ENCODE results near the gene DHDH. TPM values are rescaled to one million over a fixed set of nuclear protein-coding genes. Genes with fewer than 3 reads are reported as not detected.

Gene DHDH
- total RNA-seq, 2 experiments from 2014 or later, result not detected

DNA sequence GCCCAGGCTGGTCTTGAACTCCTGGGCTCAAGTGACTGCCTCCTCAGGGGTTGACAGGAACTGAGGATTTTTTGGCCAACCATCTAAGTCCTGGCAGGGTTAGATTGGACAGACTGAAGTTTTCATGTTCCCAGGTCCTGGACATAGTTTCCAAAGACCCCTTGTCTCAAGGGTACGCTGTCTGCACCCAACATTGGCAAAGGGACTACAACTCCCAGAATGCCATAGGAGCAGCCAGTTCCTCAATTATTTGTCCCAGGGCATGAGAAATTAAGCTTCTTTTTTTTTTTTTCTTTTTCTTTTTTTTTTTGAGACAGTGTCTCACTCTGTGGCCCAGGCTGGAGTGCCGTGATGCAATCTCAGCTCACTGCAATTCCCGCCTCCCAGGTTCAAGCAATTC lies 52.7 kb downstream of the DHDH start:
- no peak overlapping the region for H3K4me3 ChIP-seq (ENCODE audit: low read depth, low read length, poor library complexity, severe bottlenecking)
- H3K4me2 ChIP-seq (ENCODE audit: low read length), result no peak overlapping the region
- intact Hi-C loops (cut with micrococcal nuclease; ENCODE audit: unreplicated experiment), result no loop called here
- BruUV-seq (replicated peaks), result no TSS peak
- no peaks in the 10 kb centered on the region for H3K4me1 ChIP-seq (ENCODE audit: insufficient read depth, low read length, poor library complexity, severe bottlenecking)
- H3K79me2 ChIP-seq (ENCODE audit: insufficient read depth, low read depth, low read length), result no peaks in the 10 kb centered on the region
- ChIA-PET POLR2A (no interaction called here), CTCF (ENCODE audit: unreplicated experiment) (no interaction called here)
- no peak for TF ChIP-seq CTCF (conservative IDR thresholded peaks at IDR 0.05; ENCODE audit: low read length)
- no peak for TF ChIP-seq EZH2phosphoT487 (IDR thresholded peaks at IDR 0.05; ENCODE audit: borderline replicate concordance, low read depth, low read length)
- H3K36me3 ChIP-seq (ENCODE audit: insufficient read depth, low read length), result peaks cover 49% of the 10 kb centered on the region
- DNase-seq (ENCODE audit: low spot score), result no peak
- H4K20me1 ChIP-seq (ENCODE audit: insufficient read depth, low read length), result no peaks in the 10 kb centered on the region
- no peak overlapping the region for H2AFZ ChIP-seq (ENCODE audit: low read length)
- H3K9me2 ChIP-seq (ENCODE audit: insufficient read depth, low read length), result no peaks in the 10 kb centered on the region
- H3K27ac ChIP-seq (ENCODE audit: low read depth, low read length, poor library complexity, severe bottlenecking), result no peak overlapping the region
- no peaks in the 10 kb centered on the region for H3K9me3 ChIP-seq (ENCODE audit: low read length)

GRCh38 chr19:48987323-48987722 lies 53.8 kb downstream of the DHDH start:
- H3K4me1 ChIP-seq (ENCODE audit: insufficient read depth, low read length, poor library complexity, severe bottlenecking), result peaks cover 9% of the 10 kb centered on the region
- H3K36me3 ChIP-seq (ENCODE audit: insufficient read depth, low read length), result peaks cover 49% of the 10 kb centered on the region
- ChIA-PET CTCF (ENCODE audit: unreplicated experiment) (no interaction called here), POLR2A (no interaction called here)
- no peak overlapping the region for H3K4me2 ChIP-seq (ENCODE audit: low read length)
- BruUV-seq (replicated peaks), result no TSS peak
- peaks cover 8% of the 10 kb centered on the region; the same call in 1 of the 2 replicates for H3K79me2 ChIP-seq (ENCODE audit: insufficient read depth, low read depth, low read length)
- H3K27ac ChIP-seq (ENCODE audit: low read depth, low read length, poor library complexity, severe bottlenecking), result no peak overlapping the region
- TF ChIP-seq CTCF (conservative IDR thresholded peaks at IDR 0.05; ENCODE audit: low read length) (no peak), EZH2phosphoT487 (IDR thresholded peaks at IDR 0.05; ENCODE audit: borderline replicate concordance, low read depth, low read length) (no peak)
- no peak overlapping the region for H2AFZ ChIP-seq (ENCODE audit: low read length)
- no peak for DNase-seq (ENCODE audit: low spot score)
- no peaks in the 10 kb centered on the region for H4K20me1 ChIP-seq (ENCODE audit: insufficient read depth, low read length)
- intact Hi-C loops (cut with micrococcal nuclease; ENCODE audit: unreplicated experiment), result no loop called here
- H3K4me3 ChIP-seq (ENCODE audit: low read depth, low read length, poor library complexity, severe bottlenecking), result no peak overlapping the region
- no peaks in the 10 kb centered on the region for H3K9me3 ChIP-seq (ENCODE audit: low read length)
- H3K9me2 ChIP-seq (ENCODE audit: insufficient read depth, low read length), result no peaks in the 10 kb centered on the region

DNA sequence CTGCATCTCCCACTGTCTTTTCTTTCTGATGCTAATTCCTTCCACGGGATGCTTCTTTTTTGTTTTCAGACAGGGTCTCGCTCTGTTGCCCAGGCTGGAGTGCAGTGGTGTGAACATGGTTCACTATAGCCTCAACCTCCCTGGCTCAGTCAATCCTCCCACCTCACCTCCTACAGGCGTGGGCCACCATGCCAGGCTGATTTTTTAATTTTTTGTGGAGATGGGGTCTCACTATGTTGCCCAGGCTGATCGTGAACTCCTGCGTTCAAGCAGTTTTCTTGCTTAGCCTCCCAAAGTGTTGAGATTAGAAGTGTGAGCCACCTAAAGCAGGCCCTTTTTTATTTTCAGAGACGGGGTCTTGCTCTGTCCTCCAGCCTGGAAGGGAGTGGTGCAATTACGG lies 54.8 kb downstream of the DHDH start:
- ChIA-PET POLR2A (no interaction called here), CTCF (ENCODE audit: unreplicated experiment) (no interaction called here)
- no peak for DNase-seq (ENCODE audit: low spot score)
- Histone ChIP-seq H3K36me3 (ENCODE audit: insufficient read depth, low read length) (peaks cover 39% of the 10 kb centered on the region), H3K9me3 (ENCODE audit: low read length) (no peaks in the 10 kb centered on the region), H2AFZ (ENCODE audit: low read length) (no peak overlapping the region), H3K27ac (ENCODE audit: low read depth, low read length, poor library complexity, severe bottlenecking) (no peak overlapping the region), H3K9me2 (ENCODE audit: insufficient read depth, low read length) (no peaks in the 10 kb centered on the region), H4K20me1 (ENCODE audit: insufficient read depth, low read length) (no peaks in the 10 kb centered on the region), H3K4me1 (ENCODE audit: insufficient read depth, low read length, poor library complexity, severe bottlenecking) (peaks cover 9% of the 10 kb centered on the region), H3K4me3 (ENCODE audit: low read depth, low read length, poor library complexity, severe bottlenecking) (no peak overlapping the region), H3K4me2 (ENCODE audit: low read length) (no peak overlapping the region), H3K79me2 (ENCODE audit: insufficient read depth, low read depth, low read length) (peaks cover 15% of the 10 kb centered on the region; the same call in 1 of the 2 replicates)
- no TSS peak for BruUV-seq (replicated peaks)
- intact Hi-C loops (cut with micrococcal nuclease; ENCODE audit: unreplicated experiment), result no loop called here
- no peak for TF ChIP-seq CTCF (conservative IDR thresholded peaks at IDR 0.05; ENCODE audit: low read length)
- TF ChIP-seq EZH2phosphoT487 (IDR thresholded peaks at IDR 0.05; ENCODE audit: borderline replicate concordance, low read depth, low read length), result no peak
